HepG2 (cell line): ENCODE results near the gene ARRDC1.

Experiments
- ATF6 ChIP-seq: sonication (generic); formaldehyde crosslinking; conservative IDR thresholded peaks from 2 replicates; pipeline ENCODE4 v1.4.0; 2020; ENCODE audit warnings: missing genetic modification reagents
- CTCF ChIP-seq: sonication (generic); formaldehyde crosslinking; IDR thresholded peaks from 2 replicates; pipeline ENCODE4 v1.5.0; 2020; ENCODE audit warnings: mild to moderate bottlenecking, missing genetic modification reagents, moderate library complexity
- ETV6 ChIP-seq: sonication (generic); formaldehyde crosslinking; conservative IDR thresholded peaks from 2 replicates; pipeline ENCODE4 v1.4.0; 2020; ENCODE audit warnings: missing genetic modification reagents
- KAT7 ChIP-seq: IDR thresholded peaks from 2 replicates; pipeline ENCODE4 v1.6.1; 2018; ENCODE audit warnings: borderline replicate concordance, missing compliant biosample characterization
- MYC ChIP-seq: sonication (generic); formaldehyde crosslinking; IDR thresholded peaks from 2 replicates; pipeline ENCODE4 v1.9.0; 2021; ENCODE audit warnings: missing genetic modification reagents, borderline replicate concordance
- PLSCR1 ChIP-seq: sonication (generic); formaldehyde crosslinking; IDR thresholded peaks from 2 replicates; pipeline ENCODE4 v1.5.0; 2020; ENCODE audit warnings: missing genetic modification reagents, mild to moderate bottlenecking, borderline replicate concordance
- POLR2AphosphoS5 ChIP-seq: IDR thresholded peaks from 2 replicates; pipeline ENCODE4 v1.6.1; 2012; ENCODE audit warnings: low read depth, low read length
- SP2 ChIP-seq: sonication (generic); formaldehyde crosslinking; IDR thresholded peaks from 2 replicates; pipeline ENCODE4 v1.5.1; 2020; ENCODE audit warnings: mild to moderate bottlenecking, missing genetic modification reagents
- ZNF17 ChIP-seq: sonication (generic); formaldehyde crosslinking; IDR thresholded peaks from 2 replicates; pipeline ENCODE4 v1.5.0; 2020; ENCODE audit warnings: mild to moderate bottlenecking, missing genetic modification reagents
- ZNF232 ChIP-seq: sonication (generic); formaldehyde crosslinking; IDR thresholded peaks from 2 replicates; pipeline ENCODE4 v1.4.0; 2020; ENCODE audit warnings: missing genetic modification reagents, borderline replicate concordance

GRCh38 chr9:137586854-137587253, 18.6 kb upstream of the ARRDC1 start:
- TF ChIP-seq ZNF17 (no peak), ZNF232 (CRISPR knock-in tag) (no peak), PLSCR1 (CRISPR knock-in tag) (no peak), ATF6 (CRISPR knock-in tag) (no peak), KAT7 (CRISPR knock-in tag) (no peak), CTCF (CRISPR knock-in tag) (no peak), SP2 (no peak), MYC (no peak), ETV6 (no peak), POLR2AphosphoS5 (no peak)
